Caco-2 (cell line): ENCODE data around the gene MGAT5B. TPM values are rescaled to one million over a fixed set of nuclear protein-coding genes. Genes with fewer than 3 reads are reported as not detected.

Source experiments
- BruUV-seq: library from RNA; stranded (reverse); fragments of 400-500 nt; replicated peaks from 2 replicates; lab custom pipeline; 2021; lab: Mats Ljungman, UMichigan
- CTCF ChIA-PET: fragments of 300-600 bp; sonication (Branson Sonifier 250); formaldehyde crosslinking; loops from one replicate; lab custom pipeline; 2022; ENCODE audit warnings: antibody characterized with exemption; lab: Charles Lee
- POLR2A ChIA-PET: fragments of 300-600 bp; sonication (Branson Sonifier 250); formaldehyde crosslinking; loops from one replicate; lab custom pipeline; 2022; ENCODE audit warnings: antibody characterized with exemption; lab: Charles Lee
- DNase-seq, 2 experiments: peaks; one replicate each; pipeline versions ENCODE4 v3.0.0 to v3.0.0-alpha.2; 2020 to 2022
- H3K27me3 ChIP-seq: replicated peaks from 2 replicates; pipeline ENCODE4 v1.6.0; 2011; ENCODE audit warnings: low read length; ENCODE audit not compliant: control insufficient read depth, insufficient read depth
- H3K36me3 ChIP-seq: 2 replicates; pipeline ENCODE4 v1.5.1; 2011; ENCODE audit warnings: low read length; ENCODE audit not compliant: control insufficient read depth, insufficient read depth
- H3K4me1 ChIP-seq: fragments of 250-450 bp; sonication (Bioruptor Pico); 2 replicates; pipeline ENCODE4 v1.5.1; 2020; ENCODE audit warnings: mild to moderate bottlenecking
- H3K4me3 ChIP-seq: 2 replicates; pipeline ENCODE4 v1.5.1; 2011; ENCODE audit warnings: low read depth, mild to moderate bottlenecking, control low read depth, low read length
- H3K9me3 ChIP-seq: fragments of 250-450 bp; sonication (Bioruptor Pico); 2 replicates; pipeline ENCODE4 v1.5.1; 2020; ENCODE audit warnings: mild to moderate bottlenecking, moderate library complexity
- H3K27ac Mint-ChIP-seq: one replicate; pipeline ENCODE4 v1.8.0; 2022; ENCODE audit warnings: mixed read lengths; ENCODE audit not compliant: unreplicated experiment
- H3K27me3 Mint-ChIP-seq: one replicate; pipeline ENCODE4 v1.8.0; 2022; ENCODE audit warnings: mixed read lengths; ENCODE audit not compliant: insufficient read depth, unreplicated experiment
- H3K36me3 Mint-ChIP-seq: one replicate; pipeline ENCODE4 v1.8.0; 2022; ENCODE audit warnings: mild to moderate bottlenecking, mixed read lengths; ENCODE audit not compliant: insufficient read depth, unreplicated experiment
- H3K4me1 Mint-ChIP-seq: one replicate; pipeline ENCODE4 v1.8.0; 2022; ENCODE audit warnings: low read depth, mixed read lengths; ENCODE audit not compliant: unreplicated experiment
- H3K4me3 Mint-ChIP-seq: one replicate; pipeline ENCODE4 v1.8.0; 2022; ENCODE audit warnings: mild to moderate bottlenecking, moderate library complexity, mixed read lengths; ENCODE audit not compliant: unreplicated experiment
- H3K9me3 Mint-ChIP-seq: one replicate; pipeline ENCODE4 v1.8.0; 2022; ENCODE audit warnings: mixed read lengths; ENCODE audit not compliant: unreplicated experiment
- CTCF ChIP-seq, 2 experiments: fragments of 200-600 bp in 1 of 2; IDR thresholded peaks; 1 replicate in 1 of 2; 2 replicates in 1 of 2; pipeline versions ENCODE4 v1.5.1 to v1.8.0; 2011 to 2022; ENCODE audit warnings: antibody characterized with exemption in 1 of 2, control low read depth in 1 of 2, inconsistent platforms in 1 of 2, low read depth in 1 of 2, low read length in 1 of 2, mild to moderate bottlenecking in 1 of 2, moderate library complexity in 1 of 2; ENCODE audit not compliant: insufficient read depth in 1 of 2, severe bottlenecking in 1 of 2, unreplicated experiment in 1 of 2
- intact Hi-C: fragments of 100-400 bp; cut with micrococcal nuclease; formaldehyde crosslinking; loops from one replicate; pipeline ENCODE4 v1.10.0; 2022; ENCODE audit not compliant: unreplicated experiment
- total RNA-seq: library from RNA; stranded (reverse); gene quantifications from 2 replicates; pipeline ENCODE4 v1.2.3, GENCODE V29; 2022

Gene MGAT5B
- total RNA-seq, 1 experiment from 2014 or later: 9.1 TPM

- Mint-ChIP-seq H3K4me3 (no peak overlapping the region), H3K9me3 (no peaks in the 10 kb centered on the region), H3K4me1 (peaks cover 19% of the 10 kb centered on the region), H3K27me3 (peaks cover 3% of the 10 kb centered on the region), H3K27ac (no peak overlapping the region), H3K36me3 (no peaks in the 10 kb centered on the region)
- peak in 1 of 2 experiments; percentile 29 for DNase-seq
- H3K4me1 ChIP-seq: peaks cover 11% of the 10 kb centered on the region; the same call in 1 of the 2 replicates
- no peaks in the 10 kb centered on the region for H3K9me3 ChIP-seq
- intact Hi-C loops: no loop called here
- peak in 1 of 2 experiments; percentile 33 for TF ChIP-seq CTCF (IDR thresholded peaks at IDR 0.05; ENCODE audit: insufficient read depth in 1 of 2, low read depth in 1 of 2, low read length in 1 of 2, severe bottlenecking in 1 of 2, unreplicated experiment in 1 of 2)
- no TSS peak for BruUV-seq
- CTCF ChIA-PET: no interaction called here
- H3K4me3 ChIP-seq: no peak overlapping the region
- POLR2A ChIA-PET: no interaction called here
- H3K27me3 ChIP-seq: no peaks in the 10 kb centered on the region
- H3K36me3 ChIP-seq: no peaks in the 10 kb centered on the region
These were observed 24.3 kb upstream of the MGAT5B start for GRCh38 chr17:76843703-76844484.

- POLR2A ChIA-PET: no interaction called here
- no peaks in the 10 kb centered on the region for H3K9me3 Mint-ChIP-seq
- no peaks in the 10 kb centered on the region for H3K36me3 ChIP-seq
- no peak overlapping the region for H3K4me3 Mint-ChIP-seq
- H3K36me3 Mint-ChIP-seq: no peaks in the 10 kb centered on the region
- peaks cover 11% of the 10 kb centered on the region; the same call in 1 of the 2 replicates for H3K4me1 ChIP-seq
- BruUV-seq: no TSS peak
- H3K4me3 ChIP-seq: no peak overlapping the region
- no peak for DNase-seq
- H3K27ac Mint-ChIP-seq: no peak overlapping the region
- peaks cover 19% of the 10 kb centered on the region for H3K4me1 Mint-ChIP-seq
- TF ChIP-seq CTCF (IDR thresholded peaks at IDR 0.05; ENCODE audit: insufficient read depth in 1 of 2, low read depth in 1 of 2, low read length in 1 of 2, severe bottlenecking in 1 of 2, unreplicated experiment in 1 of 2): no peak
- H3K27me3 ChIP-seq: no peaks in the 10 kb centered on the region
- CTCF ChIA-PET: no interaction called here
- intact Hi-C loops: no loop called here
- peaks cover 3% of the 10 kb centered on the region for H3K27me3 Mint-ChIP-seq
- H3K9me3 ChIP-seq: no peaks in the 10 kb centered on the region
These were observed 23.7 kb upstream of the MGAT5B start for GRCh38 chr17:76844485-76844829.

GRCh38 chr17:76844846-76845245, 23.4 kb upstream of the MGAT5B start:
- Histone ChIP-seq H3K4me1 (peaks cover 11% of the 10 kb centered on the region; the same call in 1 of the 2 replicates), H3K9me3 (no peaks in the 10 kb centered on the region), H3K36me3 (no peaks in the 10 kb centered on the region), H3K4me3 (no peak overlapping the region), H3K27me3 (no peaks in the 10 kb centered on the region)
- ChIA-PET POLR2A (no interaction called here), CTCF (no interaction called here)
- no peak for DNase-seq
- H3K4me1 Mint-ChIP-seq: peaks cover 19% of the 10 kb centered on the region
- no peak for TF ChIP-seq CTCF (IDR thresholded peaks at IDR 0.05; ENCODE audit: insufficient read depth in 1 of 2, low read depth in 1 of 2, low read length in 1 of 2, severe bottlenecking in 1 of 2, unreplicated experiment in 1 of 2)
- H3K27ac Mint-ChIP-seq: no peak overlapping the region
- BruUV-seq: no TSS peak
- no peaks in the 10 kb centered on the region for H3K36me3 Mint-ChIP-seq
- H3K4me3 Mint-ChIP-seq: no peak overlapping the region
- peaks cover 3% of the 10 kb centered on the region for H3K27me3 Mint-ChIP-seq
- intact Hi-C loops: no loop called here
- H3K9me3 Mint-ChIP-seq: no peaks in the 10 kb centered on the region
